Measurements from ENCODE around the gene ASTL. TPM values are rescaled to one million over a fixed set of nuclear protein-coding genes. Genes with fewer than 3 reads are reported as not detected.

ASTL gene
- not detected for total RNA-seq

DNA sequence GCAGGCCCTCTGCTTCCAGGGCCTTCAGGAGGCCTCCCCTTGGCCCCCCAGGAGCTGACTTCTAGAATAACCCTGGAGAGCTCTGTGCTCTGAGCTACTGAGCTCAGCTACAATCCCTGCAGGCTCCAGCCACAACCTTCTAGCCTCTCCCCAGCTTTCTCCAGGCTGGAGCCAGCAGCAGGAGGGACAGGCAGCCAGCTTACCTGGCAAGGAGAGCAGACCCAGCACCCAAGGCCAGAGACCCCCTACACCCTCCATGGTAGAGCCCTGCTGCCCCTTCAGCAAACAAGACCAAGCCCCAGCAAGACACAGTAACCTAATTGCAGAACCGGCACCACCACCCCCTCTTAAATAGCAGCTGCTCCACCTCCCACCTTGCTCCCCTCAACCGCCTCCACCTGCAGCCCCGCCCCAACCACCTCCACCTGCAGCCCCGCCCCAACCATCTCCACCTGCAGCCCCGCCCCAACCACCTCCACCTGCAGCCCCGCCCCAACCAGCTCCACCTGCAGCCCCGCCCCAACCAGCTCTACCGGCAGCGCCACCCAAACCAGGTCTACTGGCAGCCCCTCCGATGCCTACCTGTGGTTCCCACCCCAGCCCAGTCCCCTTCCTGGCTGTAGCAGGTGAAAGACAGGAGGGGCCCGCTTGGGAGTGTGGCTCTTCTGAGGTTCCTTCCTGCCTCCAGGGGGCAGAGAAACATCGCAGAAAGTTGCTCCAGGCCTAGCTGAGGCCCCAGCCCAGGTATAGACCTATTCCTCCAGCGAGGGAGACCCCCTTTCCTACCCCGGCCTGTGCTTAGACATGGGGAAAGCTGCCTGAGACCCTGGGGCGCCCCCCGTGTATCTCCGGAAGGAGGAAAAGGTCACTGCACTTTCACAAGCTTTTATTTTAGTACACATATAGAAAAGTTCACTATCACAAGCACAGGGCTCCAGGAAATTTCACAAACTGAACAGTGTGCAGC, at the start of gene ASTL:
Gene ASTL (minus strand): TSS at position 324 of the 967 bp plus-strand sequence. CDS start 66 bp downstream, at position 258.
- H3K4me1 ChIP-seq: no peaks in the 10 kb centered on the region
- in situ Hi-C loops (cut with MboI; ENCODE audit: low sequenced_read_pairs in 4 of 4) (loop anchor here in 2 of 4 donors (25.0 kb wide), 2 partner anchors 124 to 374 kb away; partner anchors contain the start of genes CIAO1 (in 1 of the 2), NEURL3 (in 1 of the 2) and TMEM127 (in 1 of the 2)), intact Hi-C loops (cut with DNase I; ENCODE audit: low total_unique reads) (loop anchor here (10.0 kb wide), 1 partner anchor 366 kb away; the partner anchor contains the start of gene NEURL3)
- no peaks in the 10 kb centered on the region for H3K27me3 ChIP-seq
- no peak for TF ChIP-seq POLR2A (IDR thresholded peaks at IDR 0.05)
- TF ChIP-seq, protein P1, sequence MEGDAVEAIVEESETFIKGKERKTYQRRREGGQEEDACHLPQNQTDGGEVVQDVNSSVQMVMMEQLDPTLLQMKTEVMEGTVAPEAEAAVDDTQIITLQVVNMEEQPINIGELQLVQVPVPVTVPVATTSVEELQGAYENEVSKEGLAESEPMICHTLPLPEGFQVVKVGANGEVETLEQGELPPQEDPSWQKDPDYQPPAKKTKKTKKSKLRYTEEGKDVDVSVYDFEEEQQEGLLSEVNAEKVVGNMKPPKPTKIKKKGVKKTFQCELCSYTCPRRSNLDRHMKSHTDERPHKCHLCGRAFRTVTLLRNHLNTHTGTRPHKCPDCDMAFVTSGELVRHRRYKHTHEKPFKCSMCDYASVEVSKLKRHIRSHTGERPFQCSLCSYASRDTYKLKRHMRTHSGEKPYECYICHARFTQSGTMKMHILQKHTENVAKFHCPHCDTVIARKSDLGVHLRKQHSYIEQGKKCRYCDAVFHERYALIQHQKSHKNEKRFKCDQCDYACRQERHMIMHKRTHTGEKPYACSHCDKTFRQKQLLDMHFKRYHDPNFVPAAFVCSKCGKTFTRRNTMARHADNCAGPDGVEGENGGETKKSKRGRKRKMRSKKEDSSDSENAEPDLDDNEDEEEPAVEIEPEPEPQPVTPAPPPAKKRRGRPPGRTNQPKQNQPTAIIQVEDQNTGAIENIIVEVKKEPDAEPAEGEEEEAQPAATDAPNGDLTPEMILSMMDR (IDR thresholded peaks at IDR 0.05 in 4 of 5, conservative IDR thresholded peaks at IDR 0.05 in 1 of 5): peak; percentile 22 to 54 (median 37)
- ATAC-seq: peak in 1 of 2 donors; percentile 59
- H3K9me3 ChIP-seq: no peaks in the 10 kb centered on the region
- no peak within 1 kb of the TSS for H3K4me3 ChIP-seq
- DNase-seq: no peak
- H3K36me3 ChIP-seq: no peaks in the 10 kb centered on the region
- no peak within 1 kb of the TSS for H3K27ac ChIP-seq

DNA sequence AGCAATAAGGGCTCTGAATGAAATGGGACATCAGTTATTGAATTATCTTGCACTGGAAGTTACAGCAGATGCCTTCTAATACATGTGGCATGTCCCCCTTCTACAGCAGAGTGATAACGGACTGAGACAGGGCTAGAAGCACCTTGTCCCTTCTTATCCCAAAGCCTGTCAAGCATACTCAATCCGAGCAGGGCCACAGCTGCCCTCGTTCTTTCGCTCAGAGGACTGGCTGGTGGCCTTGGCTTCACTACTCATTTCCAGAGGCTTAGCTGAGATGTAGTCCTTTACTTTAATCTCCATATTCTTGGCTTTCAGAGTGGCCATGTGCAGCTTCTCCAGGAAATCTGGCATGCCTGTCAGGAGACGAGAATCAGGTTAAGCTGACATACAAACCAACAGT, 48.3 kb upstream of the ASTL start:
- in situ Hi-C loops (cut with MboI; ENCODE audit: low sequenced_read_pairs in 4 of 4): no loop called here
- H3K36me3 ChIP-seq: peaks cover 0 to 71% of the 10 kb centered on the region in 2 donors
- H3K9me3 ChIP-seq: no peaks in the 10 kb centered on the region
- intact Hi-C loops (cut with DNase I; ENCODE audit: low total_unique reads): no loop called here
- DNase-seq (no peak), ATAC-seq (peak in 1 of 2 donors; percentile 4)
- TF ChIP-seq, protein P1 (IDR thresholded peaks at IDR 0.05 in 4 of 5, conservative IDR thresholded peaks at IDR 0.05 in 1 of 5): no peak
- TF ChIP-seq POLR2A (IDR thresholded peaks at IDR 0.05): no peak
- H3K27ac ChIP-seq: peak overlapping the region; percentile 70 to 83 (median 76)
- no peaks in the 10 kb centered on the region for H3K27me3 ChIP-seq
- no peak overlapping the region for H3K4me3 ChIP-seq
- peaks cover 23 to 36% of the 10 kb centered on the region in 2 donors for H3K4me1 ChIP-seq

DNA sequence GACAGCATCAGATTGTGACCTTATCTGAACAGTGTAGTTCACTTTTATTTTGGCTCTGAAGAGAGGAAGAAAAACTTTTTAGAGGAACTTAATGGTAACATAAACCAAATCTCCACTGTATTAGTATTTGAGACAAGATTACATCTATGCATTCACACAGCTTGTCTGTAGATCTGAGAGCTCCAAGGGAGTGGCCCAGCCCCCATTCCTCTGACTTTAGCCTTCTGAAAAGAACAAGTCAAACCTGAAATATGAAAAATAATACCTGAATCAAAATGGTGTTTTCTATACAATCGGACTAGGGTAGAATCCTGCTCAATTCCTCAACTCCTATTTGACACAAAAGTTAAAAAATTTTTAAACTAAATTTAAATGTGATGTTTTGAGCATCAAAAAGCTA, 47.2 kb upstream of the ASTL start:
- Histone ChIP-seq H3K9me3 (no peaks in the 10 kb centered on the region), H3K27me3 (no peaks in the 10 kb centered on the region), H3K4me3 (no peak overlapping the region), H3K36me3 (peaks cover 0 to 61% of the 10 kb centered on the region in 2 donors), H3K27ac (peak overlapping the region in 3 of 4 donors; percentile 11 to 83 (median 70)), H3K4me1 (peaks cover 23 to 36% of the 10 kb centered on the region in 2 donors)
- in situ Hi-C loops (cut with MboI; ENCODE audit: low sequenced_read_pairs in 4 of 4): no loop called here
- ATAC-seq (no peak), DNase-seq (no peak)
- no peak for TF ChIP-seq POLR2A (IDR thresholded peaks at IDR 0.05)
- TF ChIP-seq, protein P1 (IDR thresholded peaks at IDR 0.05 in 4 of 5, conservative IDR thresholded peaks at IDR 0.05 in 1 of 5): no peak
- intact Hi-C loops (cut with DNase I; ENCODE audit: low total_unique reads): no loop called here

DNA sequence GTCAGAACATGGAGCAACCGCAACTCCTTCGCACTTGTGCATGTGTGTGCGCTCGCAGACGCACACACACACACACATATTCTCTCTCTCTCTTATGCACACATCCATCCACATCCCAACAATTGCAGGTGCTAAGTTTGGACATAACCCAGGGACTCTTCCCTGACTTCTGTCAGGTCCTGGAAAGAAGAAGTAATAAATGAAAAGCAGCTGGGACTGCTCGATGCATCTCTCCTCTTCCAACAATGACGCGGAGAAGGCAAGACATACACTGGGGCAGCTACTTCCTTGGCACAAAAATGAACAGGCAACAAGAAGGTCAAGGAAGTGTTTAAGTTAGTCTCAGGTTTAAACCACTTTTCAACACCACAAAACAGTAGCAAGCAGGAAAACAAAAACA, 46.7 kb upstream of the ASTL start:
- no peak for ATAC-seq

More for the DNA sequence above, 46.7 kb upstream of the ASTL start:
- in situ Hi-C loops (cut with MboI; ENCODE audit: low sequenced_read_pairs in 4 of 4): no loop called here
- Histone ChIP-seq H3K4me3 (no peak overlapping the region), H3K27ac (peak overlapping the region in 2 of 4 donors; percentile 10 to 70), H3K4me1 (peaks cover 23 to 36% of the 10 kb centered on the region in 2 donors), H3K9me3 (no peaks in the 10 kb centered on the region), H3K36me3 (peaks cover 0 to 55% of the 10 kb centered on the region in 2 donors), H3K27me3 (no peaks in the 10 kb centered on the region)
- intact Hi-C loops (cut with DNase I; ENCODE audit: low total_unique reads): no loop called here
- TF ChIP-seq, protein P1 (IDR thresholded peaks at IDR 0.05 in 4 of 5, conservative IDR thresholded peaks at IDR 0.05 in 1 of 5): no peak
- no peak for DNase-seq

Data from gastrocnemius medialis (tissue), 4 donors.